ENCODE results near the gene NINL.

NINL gene

GRCh38 chr20:25464501-25465242 lies 120.7 kb downstream of the NINL start:
- no peak for DNase-seq (ENCODE audit: low read depth, low spot score)

- DNase-seq (ENCODE audit: low read depth, low spot score): no peak
These were observed 123.4 kb downstream of the NINL start for GRCh38 chr20:25461786-25462545.

GRCh38 chr20:25461281-25461650 lies 124.1 kb downstream of the NINL start:
- DNase-seq (ENCODE audit: low read depth, low spot score): no peak

GRCh38 chr20:25460566-25461280 lies 124.6 kb downstream of the NINL start:
- no peak for DNase-seq (ENCODE audit: low read depth, low spot score)

GRCh38 chr20:25459916-25460535 lies 125.3 kb downstream of the NINL start:
- DNase-seq (ENCODE audit: low read depth, low spot score): no peak

GRCh38 chr20:25459111-25459830 lies 126.1 kb downstream of the NINL start:
- DNase-seq (ENCODE audit: low read depth, low spot score): no peak

- DNase-seq (ENCODE audit: low read depth, low spot score): no peak
These were observed 127.2 kb downstream of the NINL start for GRCh38 chr20:25457886-25458680.

GRCh38 chr20:25454153-25454900 lies 131.0 kb downstream of the NINL start:
- no peak for DNase-seq (ENCODE audit: low read depth, low spot score)

GRCh38 chr20:25453035-25453810 lies 132.1 kb downstream of the NINL start:
- DNase-seq (ENCODE audit: low read depth, low spot score): no peak

GRCh38 chr20:25452333-25452732 lies 133.0 kb downstream of the NINL start:
- no peak for DNase-seq (ENCODE audit: low read depth, low spot score)

GRCh38 chr20:25447671-25448070 lies 137.7 kb downstream of the NINL start:
- no peak for DNase-seq (ENCODE audit: low read depth, low spot score)

- no peak for DNase-seq (ENCODE audit: low read depth, low spot score)
These were observed 140.8 kb downstream of the NINL start for GRCh38 chr20:25444556-25444955.

GRCh38 chr20:25439328-25439727 lies 146.0 kb downstream of the NINL start:
- DNase-seq (ENCODE audit: low read depth, low spot score): no peak

GRCh38 chr20:25437153-25437581 lies 148.2 kb downstream of the NINL start:
- no peak for DNase-seq (ENCODE audit: low read depth, low spot score)

- DNase-seq (ENCODE audit: low read depth, low spot score): no peak
These were observed 160.8 kb downstream of the NINL start for GRCh38 chr20:25424536-25424935.

GRCh38 chr20:25422032-25422431 lies 163.3 kb downstream of the NINL start:
- DNase-seq (ENCODE audit: low read depth, low spot score): no peak

- no peak for DNase-seq (ENCODE audit: low read depth, low spot score)
These were observed 164.2 kb downstream of the NINL start for GRCh38 chr20:25421102-25421501.

GRCh38 chr20:25418776-25419175 lies 166.6 kb downstream of the NINL start:
- DNase-seq (ENCODE audit: low read depth, low spot score): no peak

GRCh38 chr20:25408890-25409289 lies 176.4 kb downstream of the NINL start:
- DNase-seq (ENCODE audit: low read depth, low spot score): no peak
